Epithelial cell of proximal tubule (primary cell): ENCODE results near the gene FGFR2. TPM values are rescaled to one million over a fixed set of nuclear protein-coding genes. Genes with fewer than 3 reads are reported as not detected.

Experiments
- DNase-seq: peaks from one replicate; pipeline ENCODE4 v3.0.0-alpha.2; 2011; ENCODE audit warnings: low read depth
- H3K4me3 ChIP-seq: 2 replicates; pipeline ENCODE4 v1.5.1; 2011; ENCODE audit warnings: low read depth, mild to moderate bottlenecking, low read length
- total RNA-seq: library from RNA; depleted of rRNA; stranded (reverse); fragments of >200 nt; gene quantifications from 2 replicates; pipeline ENCODE4 v1.2.3, GENCODE V29; 2015
- TF ChIP-seq, protein P1 (sequence below): conservative IDR thresholded peaks from 2 replicates; pipeline ENCODE4 v1.5.1; 2012; ENCODE audit warnings: low read depth, mild to moderate bottlenecking, low read length

The FGFR2 gene
- 1.6 and 3.1 TPM in 2 replicates for total RNA-seq

DNA sequence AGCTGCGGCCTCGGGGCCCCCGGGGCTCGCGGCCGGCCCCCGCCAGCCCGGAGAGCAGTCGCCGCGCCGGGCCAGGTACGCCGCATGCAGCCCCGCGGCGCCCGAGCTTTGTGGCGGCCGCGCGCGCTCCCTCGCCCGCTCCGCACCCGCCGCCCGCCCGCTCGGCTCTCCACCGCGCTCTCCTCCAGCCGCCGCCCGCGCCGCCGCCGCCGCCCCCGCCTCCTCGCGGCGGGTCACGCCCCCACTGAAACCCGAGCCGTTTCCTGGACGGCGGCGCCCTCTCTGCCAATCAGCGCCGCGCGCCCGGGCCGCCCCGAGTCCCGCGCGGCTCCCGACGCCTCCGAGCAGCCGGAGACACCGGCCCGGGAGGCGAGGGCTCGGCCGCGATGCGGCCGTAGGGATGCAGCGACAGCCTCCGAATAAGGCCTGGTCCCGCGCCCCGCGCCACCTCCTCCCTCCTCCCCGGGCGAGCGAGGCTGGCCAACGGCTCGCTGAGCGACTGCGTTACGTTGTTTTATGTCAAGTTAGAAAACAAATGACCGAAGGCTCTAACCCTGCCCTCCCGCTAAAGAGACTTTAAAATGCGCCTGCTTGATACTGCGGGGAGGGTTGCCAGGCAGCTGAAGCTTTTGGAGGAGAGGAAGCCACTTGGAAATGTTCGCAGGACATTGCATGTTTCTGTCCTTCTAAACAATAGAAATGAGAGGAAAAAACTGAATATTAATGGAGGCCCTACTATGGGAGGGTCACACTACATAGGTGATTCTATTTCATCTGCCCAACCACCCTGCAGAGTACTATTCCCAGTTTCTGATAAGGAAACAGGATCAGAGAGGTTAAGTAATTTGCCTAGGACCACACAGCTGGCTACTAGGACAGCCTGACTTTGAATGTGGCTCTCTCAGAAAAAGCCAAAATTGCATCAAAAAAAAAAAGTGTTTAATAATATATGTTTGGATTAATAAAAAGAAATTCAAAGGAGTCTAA lies at the start of gene FGFR2:
FGFR2 (minus strand) TSS at position 182 of the 987 bp plus-strand sequence. CDS start 4,627 bp downstream, outside the sequence.
- peak within 1 kb of the TSS; percentile 46 for H3K4me3 ChIP-seq
- DNase-seq = no peak
- TF ChIP-seq, protein P1, sequence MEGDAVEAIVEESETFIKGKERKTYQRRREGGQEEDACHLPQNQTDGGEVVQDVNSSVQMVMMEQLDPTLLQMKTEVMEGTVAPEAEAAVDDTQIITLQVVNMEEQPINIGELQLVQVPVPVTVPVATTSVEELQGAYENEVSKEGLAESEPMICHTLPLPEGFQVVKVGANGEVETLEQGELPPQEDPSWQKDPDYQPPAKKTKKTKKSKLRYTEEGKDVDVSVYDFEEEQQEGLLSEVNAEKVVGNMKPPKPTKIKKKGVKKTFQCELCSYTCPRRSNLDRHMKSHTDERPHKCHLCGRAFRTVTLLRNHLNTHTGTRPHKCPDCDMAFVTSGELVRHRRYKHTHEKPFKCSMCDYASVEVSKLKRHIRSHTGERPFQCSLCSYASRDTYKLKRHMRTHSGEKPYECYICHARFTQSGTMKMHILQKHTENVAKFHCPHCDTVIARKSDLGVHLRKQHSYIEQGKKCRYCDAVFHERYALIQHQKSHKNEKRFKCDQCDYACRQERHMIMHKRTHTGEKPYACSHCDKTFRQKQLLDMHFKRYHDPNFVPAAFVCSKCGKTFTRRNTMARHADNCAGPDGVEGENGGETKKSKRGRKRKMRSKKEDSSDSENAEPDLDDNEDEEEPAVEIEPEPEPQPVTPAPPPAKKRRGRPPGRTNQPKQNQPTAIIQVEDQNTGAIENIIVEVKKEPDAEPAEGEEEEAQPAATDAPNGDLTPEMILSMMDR = no peak

DNA sequence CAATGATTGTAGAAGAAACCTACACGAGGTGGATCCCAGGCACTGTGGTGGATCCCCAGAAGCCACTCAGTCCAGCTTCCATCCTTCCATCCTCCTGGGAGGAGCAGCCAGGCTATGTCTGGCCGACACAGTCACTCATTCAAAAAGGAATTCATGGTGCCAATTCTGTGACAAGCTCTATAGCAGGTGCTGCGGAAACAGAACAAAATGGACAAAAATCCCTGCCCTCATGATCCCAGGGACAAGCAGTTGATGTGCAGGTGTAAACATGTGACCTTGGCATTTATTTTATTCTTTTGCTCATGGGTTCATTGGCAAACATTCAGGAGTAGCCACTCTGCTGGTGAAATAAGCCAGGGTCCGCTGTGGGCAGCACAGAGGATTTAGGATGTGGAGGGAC lies 49.2 kb upstream of the FGFR2 start:
- TF ChIP-seq, protein P1 = no peak

DNA sequence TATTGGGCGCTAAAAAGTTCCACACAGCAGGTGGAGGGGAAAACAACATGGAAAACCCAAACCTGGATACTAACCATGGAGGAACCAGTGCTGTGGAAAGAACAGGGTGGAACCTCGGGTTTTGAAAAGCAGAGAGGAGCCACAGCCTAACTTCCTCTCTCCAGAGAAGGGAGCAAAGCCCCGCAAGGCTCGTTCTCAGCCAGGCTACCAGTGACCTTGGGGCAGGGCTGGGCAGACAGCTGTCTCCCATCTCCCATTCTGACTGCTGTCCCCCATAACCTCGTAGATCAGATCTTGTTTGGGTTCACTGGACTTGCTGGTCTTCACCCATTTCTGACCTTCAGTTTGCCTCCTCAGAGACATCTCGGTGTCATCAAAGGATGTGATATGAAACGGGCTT lies 47.5 kb upstream of the FGFR2 start:
- no peak overlapping the region for H3K4me3 ChIP-seq
- DNase-seq = no peak
- TF ChIP-seq, protein P1 = no peak

More for the DNA sequence above, 49.2 kb upstream of the FGFR2 start:
- DNase-seq = no peak
- H3K4me3 ChIP-seq = no peak overlapping the region

DNA sequence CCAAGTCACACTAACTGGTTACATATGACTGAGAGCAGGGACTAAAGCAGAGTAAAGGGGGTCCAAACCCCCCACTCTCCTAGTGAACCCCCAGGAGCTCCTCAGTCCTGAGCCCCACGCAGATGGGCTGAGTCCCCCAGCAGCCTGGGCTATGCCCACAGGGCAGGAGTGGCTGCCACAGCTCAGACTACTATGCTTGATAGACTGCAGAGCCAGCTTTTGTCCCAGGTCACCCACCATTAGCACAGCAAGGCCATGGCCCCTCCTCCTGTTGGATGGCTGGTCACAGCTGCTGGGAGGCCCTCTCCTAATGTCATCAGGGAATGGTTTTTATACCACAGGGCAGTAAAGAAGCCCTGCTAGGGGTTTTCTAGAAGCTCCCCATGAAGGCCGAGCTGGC lies 46.3 kb upstream of the FGFR2 start:
- no peak for DNase-seq
- no peak overlapping the region for H3K4me3 ChIP-seq
- TF ChIP-seq, protein P1 = no peak

DNA sequence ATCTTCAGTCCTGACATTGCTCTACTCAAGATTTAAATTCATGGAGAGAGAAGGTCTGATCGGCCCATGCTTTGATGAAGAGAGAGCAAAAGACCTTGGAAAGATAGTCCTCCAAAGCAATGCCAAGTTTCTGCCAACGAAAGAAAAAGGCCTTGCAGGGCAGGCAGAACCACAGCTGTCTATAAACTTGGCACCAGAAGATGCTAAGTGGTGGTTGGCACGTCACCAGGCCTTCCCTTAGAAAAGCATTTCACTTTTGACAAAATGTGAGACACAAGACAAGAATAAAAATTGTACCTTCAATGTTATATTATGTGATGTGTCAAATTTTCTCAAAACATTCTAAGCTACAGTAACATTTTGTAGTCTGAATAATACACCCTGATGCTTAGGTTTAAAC lies 42.0 kb upstream of the FGFR2 start:
- H3K4me3 ChIP-seq = no peak overlapping the region
- no peak for DNase-seq
- TF ChIP-seq, protein P1 = no peak

DNA sequence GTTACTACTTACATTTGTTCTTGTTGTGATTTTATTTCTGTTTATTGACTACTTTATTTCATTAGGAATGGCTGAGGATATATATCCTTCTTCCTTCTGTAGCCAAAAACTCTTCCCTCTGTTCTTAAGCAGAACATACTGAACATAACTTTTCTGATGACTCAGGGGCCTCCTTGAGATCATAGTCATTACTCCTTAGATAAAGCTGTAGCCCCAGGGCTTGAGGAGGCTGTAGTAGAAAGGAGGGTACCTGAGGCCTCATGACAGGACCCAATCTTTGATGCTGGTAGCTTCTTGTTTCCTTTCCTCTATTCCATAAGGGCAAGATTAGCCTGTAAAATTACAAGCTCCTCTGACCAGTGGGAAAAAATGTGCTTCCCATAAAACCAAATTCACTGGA lies 41.2 kb upstream of the FGFR2 start:
- H3K4me3 ChIP-seq = no peak overlapping the region
- DNase-seq = no peak
- TF ChIP-seq, protein P1 = no peak
